Measurements from ENCODE around the gene EP400.
A peak's percentile ranks its signal among the peaks of the same experiment; 100 is the strongest.

Gene EP400, protein sequence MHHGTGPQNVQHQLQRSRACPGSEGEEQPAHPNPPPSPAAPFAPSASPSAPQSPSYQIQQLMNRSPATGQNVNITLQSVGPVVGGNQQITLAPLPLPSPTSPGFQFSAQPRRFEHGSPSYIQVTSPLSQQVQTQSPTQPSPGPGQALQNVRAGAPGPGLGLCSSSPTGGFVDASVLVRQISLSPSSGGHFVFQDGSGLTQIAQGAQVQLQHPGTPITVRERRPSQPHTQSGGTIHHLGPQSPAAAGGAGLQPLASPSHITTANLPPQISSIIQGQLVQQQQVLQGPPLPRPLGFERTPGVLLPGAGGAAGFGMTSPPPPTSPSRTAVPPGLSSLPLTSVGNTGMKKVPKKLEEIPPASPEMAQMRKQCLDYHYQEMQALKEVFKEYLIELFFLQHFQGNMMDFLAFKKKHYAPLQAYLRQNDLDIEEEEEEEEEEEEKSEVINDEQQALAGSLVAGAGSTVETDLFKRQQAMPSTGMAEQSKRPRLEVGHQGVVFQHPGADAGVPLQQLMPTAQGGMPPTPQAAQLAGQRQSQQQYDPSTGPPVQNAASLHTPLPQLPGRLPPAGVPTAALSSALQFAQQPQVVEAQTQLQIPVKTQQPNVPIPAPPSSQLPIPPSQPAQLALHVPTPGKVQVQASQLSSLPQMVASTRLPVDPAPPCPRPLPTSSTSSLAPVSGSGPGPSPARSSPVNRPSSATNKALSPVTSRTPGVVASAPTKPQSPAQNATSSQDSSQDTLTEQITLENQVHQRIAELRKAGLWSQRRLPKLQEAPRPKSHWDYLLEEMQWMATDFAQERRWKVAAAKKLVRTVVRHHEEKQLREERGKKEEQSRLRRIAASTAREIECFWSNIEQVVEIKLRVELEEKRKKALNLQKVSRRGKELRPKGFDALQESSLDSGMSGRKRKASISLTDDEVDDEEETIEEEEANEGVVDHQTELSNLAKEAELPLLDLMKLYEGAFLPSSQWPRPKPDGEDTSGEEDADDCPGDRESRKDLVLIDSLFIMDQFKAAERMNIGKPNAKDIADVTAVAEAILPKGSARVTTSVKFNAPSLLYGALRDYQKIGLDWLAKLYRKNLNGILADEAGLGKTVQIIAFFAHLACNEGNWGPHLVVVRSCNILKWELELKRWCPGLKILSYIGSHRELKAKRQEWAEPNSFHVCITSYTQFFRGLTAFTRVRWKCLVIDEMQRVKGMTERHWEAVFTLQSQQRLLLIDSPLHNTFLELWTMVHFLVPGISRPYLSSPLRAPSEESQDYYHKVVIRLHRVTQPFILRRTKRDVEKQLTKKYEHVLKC (N-terminal part only)

DNA sequence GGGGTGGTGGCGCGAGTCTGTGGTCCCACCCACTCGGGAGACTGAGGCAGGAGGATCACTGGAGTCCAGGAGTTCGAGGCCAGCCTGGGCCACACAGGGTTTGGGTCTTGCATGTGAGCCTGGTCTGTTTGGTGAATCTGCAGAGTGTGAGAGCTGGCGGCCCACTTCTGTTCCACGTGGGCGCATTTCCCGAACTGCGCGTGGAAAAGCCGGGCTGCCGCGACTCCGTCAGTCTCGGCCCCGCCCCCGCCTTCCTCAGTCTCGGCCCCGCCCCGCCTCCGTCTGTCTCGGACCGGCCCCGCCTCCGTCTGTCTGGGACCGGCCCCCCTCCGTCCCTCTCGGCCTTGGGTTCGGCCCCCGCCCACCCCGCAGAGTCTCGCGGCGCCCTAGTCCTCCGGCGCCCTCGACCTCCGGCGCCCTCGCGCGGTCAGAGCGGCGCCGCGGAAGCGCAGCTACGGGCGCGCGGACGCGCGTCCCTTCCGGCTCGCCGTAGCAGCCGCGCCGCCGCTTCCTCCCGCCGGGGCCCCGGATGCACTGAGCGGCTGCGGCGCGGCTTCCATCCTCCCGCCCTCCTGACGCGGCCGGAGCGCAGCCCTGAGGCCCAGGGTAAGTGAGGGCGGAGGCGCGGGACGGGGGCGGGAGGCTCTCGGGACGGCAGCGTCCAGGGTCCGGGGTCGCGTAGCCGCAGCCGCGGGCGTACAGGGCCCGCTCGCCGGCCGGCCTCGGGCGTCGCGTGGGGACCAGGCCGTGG, at the start of gene EP400:
EP400 (plus strand) TSS at position 512 of the 751 bp plus-strand sequence. CDS start 10,678 bp downstream, outside the sequence.
- DNase-seq = peak; percentile 91

DNA sequence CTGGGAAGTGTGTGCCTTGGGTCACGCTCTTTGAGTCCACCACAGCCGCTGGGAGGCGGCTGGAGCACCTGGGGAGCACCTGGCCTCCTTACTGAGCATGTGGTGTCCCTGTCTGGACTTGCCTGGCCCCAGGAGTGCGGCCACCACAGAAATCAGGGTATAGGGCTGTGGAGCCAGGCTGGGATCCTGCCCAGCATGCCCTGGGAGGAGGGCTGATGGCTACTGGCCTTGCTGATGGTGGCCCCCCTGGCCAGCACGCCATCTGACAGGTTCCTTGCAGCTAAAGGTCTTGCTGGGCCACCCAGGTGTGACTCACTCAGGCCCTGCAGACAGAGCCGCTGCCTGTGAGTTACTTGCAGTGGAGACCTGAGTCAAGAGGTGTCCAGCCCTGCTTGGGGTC, 49.3 kb upstream of the EP400 start:
- DNase-seq = no peak

DNA sequence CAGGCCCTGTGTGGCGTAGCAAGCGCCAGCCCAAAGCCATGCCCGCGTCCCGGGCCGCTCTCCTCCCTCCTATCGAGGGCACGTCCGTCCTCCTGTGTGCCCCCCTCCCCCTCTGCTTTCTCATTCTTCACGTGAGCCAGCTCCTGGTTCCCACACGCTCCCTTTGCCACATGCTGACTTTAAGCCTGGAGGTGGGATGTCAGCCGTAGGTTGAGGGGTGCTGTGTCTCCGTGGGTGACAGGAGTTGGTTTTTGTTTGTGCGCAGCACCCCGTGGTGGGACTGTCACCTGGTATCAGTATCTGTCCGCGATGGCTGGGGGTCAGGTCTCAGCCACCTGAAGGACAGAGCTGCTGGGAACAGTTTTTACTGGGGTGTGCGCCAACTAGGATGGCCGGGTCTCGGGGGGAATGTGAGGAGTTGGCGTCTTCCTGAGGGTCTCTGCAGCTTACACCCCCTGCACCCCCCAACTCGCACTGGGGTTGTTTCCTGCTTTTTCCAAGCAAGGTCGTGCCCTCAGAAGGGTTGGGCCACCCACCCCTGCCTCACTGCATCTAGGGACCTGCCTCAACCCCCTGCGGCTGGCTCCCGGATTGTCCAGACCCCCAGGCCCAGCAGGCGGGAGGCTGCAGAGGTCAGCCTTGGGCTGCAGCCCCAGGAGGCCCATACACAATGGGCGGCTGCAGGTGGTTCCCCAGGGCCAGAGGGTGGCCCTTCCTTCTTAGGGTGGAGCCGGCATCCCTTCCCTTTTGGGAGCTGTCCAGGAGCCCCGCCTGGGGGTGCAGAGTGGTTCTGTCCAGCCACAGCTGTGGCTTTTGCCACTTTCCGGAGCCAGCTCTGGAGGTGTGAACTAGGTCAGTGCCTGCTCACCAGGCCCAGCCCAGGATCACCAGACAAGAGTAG, 48.1 kb upstream of the EP400 start:
- DNase-seq = no peak

DNA sequence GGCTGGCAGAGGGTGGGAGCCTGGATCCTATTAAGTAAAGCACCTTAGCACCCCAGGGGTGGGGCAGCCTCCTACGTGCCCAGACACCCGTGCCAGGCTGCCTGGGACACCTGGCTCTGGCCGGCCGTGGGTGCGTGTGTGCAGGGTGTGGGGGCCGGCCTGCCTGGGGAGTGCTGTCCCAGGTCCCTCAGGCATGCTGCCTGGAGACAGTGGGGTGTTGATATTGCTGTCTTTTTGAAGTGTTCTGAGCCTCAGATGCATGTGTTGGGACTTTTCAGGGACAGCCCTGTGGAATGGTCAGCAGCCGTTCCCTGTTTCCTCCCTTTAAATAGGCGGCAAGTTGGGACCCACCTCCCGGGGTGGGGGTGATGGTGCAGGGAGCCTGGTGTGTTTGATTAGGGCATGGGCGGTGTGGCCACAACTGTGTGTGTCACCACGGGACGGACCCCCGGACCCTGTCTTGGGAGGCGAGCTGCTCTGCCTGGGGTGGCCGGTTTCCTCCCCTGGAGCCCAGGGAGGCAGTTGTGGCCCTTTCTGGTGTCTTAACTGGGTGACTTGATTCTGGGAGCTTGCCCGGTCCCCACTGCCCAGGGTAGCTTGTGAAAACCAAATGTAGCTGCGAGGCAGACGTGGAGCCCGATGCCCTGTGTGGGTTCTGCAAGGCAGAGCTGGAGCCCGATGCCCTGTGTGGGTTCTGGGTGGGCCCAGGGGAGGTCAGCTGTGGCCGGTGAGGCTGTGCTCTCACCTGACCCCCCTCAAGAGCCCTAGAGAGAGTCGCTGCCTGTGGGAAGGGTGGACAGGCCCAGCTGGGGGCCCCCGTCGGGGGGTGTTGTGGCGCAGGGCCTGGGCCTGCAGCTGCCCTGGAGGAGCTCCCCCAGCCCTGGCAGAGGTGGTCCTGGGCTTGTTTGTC, 47.2 kb upstream of the EP400 start:
- DNase-seq = no peak

DNA sequence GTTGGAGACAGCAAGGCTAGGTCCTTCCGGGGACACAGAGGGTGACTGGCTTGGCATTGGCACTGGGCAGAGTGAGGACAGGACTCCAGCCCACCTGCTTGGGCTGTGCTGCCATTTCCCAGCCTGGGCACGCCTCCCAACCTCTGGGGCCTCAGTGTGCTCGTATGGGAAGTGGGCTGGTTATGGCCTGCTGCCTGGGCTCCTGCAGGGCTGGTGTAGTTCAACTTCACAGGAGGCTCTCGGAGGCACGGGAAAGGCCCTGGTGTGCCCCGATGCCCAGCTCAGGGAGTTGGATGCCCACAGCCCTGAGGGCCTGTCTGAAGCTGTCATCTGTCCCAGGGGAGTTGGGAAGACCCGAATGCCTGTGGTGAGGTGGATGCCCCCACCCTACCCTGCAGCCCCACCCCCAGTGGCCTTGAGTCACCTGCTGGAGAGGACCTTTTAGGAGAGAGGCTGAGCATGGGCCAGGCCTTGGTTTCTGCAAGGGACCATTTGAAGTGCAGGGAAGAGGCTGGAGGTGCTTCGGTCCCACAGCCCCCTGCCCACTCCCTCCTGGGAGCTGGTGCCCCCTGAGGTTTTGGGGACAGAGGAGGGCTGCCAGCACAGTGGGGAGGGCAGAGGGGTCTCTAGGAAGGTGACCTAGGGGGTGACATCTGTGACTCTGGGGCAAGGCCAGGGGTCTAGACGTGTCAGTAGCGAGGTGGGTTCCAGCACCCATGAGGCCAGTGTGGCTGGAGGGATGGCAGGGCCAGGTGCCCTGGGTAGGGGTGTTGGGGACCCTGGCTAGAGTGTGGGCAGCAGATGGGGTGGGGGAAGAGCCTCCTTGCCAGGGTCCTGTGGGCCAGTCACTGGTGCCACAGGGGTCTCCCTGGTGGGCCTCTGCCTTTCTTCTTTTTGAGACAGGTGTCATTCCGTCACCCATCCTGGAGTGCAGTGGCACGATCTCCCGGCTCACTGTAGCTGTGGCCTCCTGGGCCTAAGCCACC, 46.2 kb upstream of the EP400 start:
- DNase-seq = no peak

DNA sequence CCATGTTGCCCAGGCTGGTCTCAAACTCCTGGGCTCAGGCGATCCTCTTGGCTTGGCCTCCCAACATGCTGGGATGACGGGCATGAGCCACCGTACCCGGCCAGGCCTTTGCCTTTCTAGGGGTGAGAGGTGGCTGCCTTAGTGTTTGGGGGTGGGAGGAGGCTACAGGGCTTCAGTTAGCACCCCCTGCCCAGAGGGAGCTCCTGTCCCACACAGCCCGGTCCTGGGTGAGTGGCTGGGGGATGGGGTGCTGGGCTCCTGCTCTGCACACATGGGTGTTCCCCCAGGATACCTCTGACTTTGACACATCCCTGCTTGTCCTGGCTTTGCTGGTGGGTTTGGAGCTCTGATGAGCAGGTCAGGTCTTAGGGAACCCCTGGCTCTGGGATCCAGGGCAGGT, 45.4 kb upstream of the EP400 start:
- DNase-seq = no peak

DNA sequence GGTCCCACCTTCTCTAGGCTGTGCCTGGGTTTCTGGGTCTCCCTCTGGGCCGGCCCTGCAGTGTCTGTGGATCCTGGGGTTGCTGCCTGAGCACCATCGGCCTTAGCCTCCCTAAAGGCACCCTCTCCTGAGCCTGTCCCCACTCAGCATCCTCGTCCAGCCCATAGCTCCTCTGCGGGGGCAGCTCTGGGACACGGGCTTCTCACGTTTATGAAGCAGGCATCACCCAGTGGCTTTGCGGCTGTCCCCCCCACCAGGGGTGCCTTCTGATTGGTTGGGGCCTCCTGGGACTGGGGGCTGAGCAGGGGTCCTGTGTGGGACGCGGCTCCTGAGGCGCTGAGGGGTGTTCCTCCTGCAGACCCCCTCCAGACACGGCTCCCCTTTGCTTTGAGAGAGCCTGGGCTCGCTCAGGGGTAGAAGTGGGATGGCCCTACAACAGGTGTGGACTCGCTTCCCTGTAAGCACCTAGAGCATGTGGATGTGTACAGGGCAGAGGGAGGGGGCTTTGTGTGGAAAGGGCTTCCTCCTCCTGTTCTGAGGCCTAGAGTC, 44.6 kb upstream of the EP400 start:
- no peak for DNase-seq

DNA sequence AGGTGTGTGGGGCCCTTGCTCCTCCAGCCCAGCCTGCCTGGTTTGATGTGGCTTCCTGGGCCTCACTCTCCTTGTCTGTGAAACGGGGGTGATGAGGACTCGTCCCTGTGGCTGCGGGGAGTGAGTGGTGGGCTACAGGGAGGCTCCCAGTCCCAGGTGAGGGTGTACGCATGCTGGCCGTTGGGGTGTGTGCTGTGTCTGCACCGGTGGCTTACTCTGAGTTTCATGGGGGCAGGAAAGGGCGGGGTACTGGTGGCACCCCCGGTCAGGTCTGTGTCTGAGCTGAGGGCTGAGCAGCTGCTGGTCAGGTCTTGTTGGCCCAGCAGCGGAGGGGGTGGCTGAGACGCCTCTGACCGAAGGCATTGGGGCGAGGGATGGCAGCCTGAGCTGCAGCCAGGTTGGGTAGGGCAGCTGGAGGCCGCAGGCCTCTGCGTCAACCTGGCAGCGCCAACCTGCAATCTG, 44.1 kb upstream of the EP400 start:
- no peak for DNase-seq

DNA sequence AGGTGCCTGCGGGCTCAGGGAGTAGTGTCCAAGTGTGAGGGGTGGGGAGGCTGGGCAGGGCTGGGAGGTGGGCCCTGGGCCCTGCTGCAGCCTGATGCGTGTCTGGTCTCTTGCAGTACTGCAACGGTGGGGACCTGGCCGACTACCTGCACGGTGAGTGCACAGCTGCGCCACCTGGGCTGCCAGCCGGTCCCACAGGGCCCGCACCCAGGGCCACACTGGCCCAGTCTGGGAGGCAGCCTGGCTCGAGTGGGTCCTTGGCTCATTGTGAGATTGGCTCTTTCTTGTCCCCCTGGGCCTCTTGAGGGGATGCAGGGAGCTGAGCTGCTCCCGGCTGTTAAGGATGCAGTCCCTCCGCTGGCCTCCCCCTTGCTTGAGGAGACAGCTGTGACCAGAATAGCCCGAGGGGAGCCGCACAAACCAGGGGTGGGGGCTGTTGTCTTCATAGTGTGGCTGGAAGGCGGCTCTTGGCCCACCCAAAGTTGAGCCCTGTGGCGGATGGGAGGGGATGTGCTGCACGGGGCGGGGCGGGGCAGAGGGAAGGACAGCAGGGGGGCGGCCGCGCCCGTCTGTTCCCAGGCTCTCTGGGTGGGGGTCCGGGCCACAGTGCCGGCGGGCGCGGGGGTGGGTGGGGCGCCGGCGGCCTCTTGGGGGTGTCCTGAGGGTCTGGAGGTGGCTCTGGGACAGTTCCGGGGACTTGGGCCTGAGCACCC, 42.2 kb upstream of the EP400 start:
- no peak for DNase-seq

DNA sequence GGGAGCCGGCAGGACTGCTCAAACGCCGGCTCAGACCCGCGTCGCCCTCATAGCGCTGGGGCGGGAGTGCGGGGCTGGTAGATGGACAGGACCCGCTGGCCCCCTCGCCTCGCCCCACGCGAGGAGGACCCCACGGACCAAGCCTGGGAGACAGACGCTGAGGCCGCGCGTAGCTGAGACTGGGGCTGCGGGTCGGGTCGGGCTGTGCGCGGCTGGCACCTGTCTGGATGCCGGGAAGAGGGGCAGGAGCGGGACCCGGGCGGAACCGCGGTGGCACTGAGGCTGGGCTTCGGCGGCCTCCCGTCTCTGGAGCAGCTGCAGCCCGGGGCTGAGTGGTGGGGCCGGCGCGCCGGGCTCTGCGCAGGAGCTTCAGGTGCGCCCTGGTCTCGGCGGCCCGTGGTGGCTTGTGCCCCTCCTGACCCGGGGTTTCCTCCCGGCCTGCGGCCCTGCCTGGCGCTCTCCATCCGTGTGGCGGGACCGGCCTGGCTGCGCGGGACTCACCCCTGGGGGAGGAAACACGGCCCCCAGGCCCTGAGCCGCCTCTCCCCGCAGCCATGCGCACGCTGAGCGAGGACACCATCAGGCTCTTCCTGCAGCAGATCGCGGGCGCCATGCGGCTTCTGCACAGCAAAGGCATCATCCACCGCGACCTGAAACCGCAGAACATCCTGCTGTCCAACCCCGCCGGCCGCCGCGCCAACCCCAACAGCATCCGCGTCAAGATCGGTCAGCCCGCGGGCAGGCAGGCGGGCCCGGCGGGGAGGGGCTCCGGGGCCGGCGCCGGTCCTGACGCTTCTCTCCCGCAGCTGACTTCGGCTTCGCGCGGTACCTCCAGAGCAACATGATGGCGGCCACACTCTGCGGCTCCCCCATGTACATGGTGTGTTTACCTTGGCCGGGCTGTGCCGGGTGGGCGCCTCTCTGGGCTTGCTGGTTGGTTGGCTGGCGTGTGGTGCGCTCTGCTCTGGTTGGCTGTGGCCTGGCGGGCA, 41.4 kb upstream of the EP400 start:
- no peak for DNase-seq

DNA sequence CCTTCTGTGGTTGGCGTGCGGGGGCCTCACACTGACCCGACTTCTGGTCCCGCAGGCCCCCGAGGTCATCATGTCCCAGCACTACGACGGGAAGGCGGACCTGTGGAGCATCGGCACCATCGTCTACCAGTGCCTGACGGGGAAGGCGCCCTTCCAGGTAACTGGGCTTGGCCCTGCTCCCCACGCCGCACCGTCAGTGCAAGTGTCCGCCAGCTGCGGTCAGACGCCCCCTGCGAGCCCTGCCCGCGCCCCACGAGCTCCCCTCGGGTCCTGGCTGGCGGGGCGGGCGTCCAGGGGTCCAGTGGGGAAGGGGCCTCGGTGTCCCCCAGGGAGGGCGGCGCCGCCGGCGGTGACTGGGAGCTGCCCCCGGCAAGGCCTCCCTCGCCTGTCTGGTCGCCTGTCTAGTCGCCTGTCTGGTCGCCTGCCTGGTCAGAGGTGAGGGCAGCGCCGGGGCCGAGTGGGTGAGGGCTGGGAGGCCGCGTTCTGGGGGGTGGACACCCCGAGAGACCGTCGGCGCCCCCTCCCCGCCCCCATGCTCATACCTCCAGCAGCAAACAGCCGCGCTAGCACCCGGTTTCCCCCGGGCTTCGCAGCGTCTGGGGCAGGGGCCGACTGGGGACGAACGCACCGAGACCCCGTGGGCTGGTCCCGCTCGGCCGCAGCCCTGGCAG, 40.5 kb upstream of the EP400 start:
- no peak for DNase-seq

DNA sequence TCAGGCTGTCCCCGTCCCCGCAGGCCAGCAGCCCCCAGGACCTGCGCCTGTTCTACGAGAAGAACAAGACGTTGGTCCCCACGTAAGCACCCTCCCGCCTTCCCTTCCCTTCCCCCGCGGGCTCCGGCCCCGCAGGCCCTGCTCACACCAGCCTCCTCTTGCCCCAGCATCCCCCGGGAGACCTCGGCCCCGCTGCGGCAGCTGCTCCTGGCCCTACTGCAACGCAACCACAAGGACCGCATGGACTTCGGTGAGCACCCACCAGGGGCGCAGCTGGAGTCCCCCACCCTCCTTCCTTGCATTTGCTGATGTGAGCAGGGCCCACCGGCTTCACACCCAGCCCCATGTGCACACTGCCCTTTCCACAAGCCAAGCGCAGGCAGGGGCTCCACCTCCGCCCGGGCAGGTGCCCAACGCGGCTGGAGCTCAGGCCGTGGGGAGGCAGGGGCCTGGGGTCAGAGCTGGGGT, 40.0 kb upstream of the EP400 start:
- DNase-seq = no peak

DNA sequence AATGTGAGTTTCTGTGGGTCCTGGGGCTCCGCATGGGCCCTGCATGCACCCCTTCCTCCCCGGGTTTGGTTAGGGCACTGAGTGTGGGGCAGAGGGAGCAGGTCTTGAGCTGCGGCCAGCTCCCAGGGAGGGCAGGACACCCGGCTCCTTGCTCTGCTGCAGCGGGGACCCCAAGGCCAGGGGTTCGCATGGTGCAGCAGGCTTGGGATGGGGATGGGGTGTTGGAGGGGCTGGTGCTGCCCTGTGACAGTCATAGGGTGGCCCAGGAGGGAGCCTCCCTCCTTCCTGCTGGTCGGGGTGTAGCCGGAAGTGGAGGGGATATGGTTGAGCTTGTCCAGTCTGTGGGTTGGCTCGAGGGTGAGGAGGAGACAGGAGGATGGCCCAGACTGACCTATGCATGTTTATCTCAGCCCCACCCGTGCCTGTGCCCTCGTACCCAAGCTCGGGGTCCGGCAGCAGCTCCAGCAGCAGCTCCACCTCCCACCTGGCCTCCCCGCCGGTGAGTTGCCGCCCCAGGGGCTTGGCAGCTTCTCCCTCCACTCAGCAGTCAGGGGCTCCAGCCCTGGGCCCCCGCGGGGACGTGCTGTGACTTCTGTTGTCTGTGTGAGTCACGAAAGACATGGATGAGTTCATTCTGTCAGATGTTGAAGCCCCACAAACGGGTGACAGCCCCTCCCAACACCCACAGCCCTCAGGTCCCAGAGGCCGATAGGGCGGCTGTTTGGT, 39.3 kb upstream of the EP400 start:
- DNase-seq = no peak

DNA sequence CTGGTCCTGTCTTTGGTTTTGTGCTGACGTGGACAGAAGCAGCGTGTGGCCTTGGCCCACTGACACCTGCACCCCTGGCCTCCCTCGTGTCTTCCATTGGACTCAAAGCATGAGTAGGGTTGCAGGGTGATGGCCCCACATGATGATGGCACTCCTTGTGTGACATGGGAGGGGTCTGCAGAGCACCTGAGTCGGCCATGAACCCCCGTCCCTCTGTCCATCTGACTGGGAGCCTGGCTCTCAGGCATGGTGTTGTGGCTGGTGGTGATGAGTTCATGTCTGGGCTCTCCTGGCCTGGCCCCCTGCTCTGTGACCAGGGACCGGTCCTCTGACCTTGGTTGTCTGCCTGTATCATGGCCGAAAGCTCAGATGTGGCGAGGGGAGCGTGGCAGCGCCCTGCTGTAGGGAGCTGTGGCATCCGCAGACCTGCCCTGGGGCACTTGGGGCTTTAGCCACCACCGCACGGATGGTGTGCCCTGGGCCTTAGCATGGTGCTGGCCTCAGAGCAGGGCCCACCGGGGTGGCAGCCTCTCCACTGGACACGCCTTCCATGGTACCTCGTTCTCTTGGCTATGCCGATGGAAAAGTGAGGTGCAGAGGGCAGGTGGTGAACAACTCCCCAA, 38.6 kb upstream of the EP400 start:
- no peak for DNase-seq
